K562 (cell line): ENCODE data around the gene ARF5. TPM values are rescaled to one million over a fixed set of nuclear protein-coding genes. Genes with fewer than 3 reads are reported as not detected.

Experiments used
- FIP1L1 ChIP-seq: fragments of 200-400 bp; formaldehyde crosslinking; IDR thresholded peaks from 2 replicates; pipeline ENCODE4 v1.6.1; 2018; ENCODE audit warnings: mild to moderate bottlenecking, low read depth, low read length; ENCODE audit not compliant: poor library complexity, severe bottlenecking
- HOXB6 ChIP-seq: fragments of 250-450 bp; sonication (Bioruptor Pico); IDR thresholded peaks from 2 replicates; pipeline ENCODE4 v1.5.1; 2022; ENCODE audit warnings: mild to moderate bottlenecking, borderline replicate concordance
- ILF3 ChIP-seq: fragments of 450-650 bp; IDR thresholded peaks from 2 replicates; pipeline ENCODE4 v1.6.1; 2018; ENCODE audit warnings: antibody characterized with exemption, mild to moderate bottlenecking, moderate library complexity, borderline replicate concordance
- KLF10 ChIP-seq: fragments of 250-450 bp; sonication (Bioruptor Pico); IDR thresholded peaks from 2 replicates; pipeline ENCODE4 v1.6.1; 2021; ENCODE audit warnings: matching md5 sums
- KLF13 ChIP-seq: fragments of 450-650 bp; IDR thresholded peaks from 2 replicates; pipeline ENCODE4 v1.6.1; 2016; ENCODE audit warnings: missing genetic modification characterization, low read depth, mild to moderate bottlenecking, missing compliant biosample characterization, moderate library complexity, borderline replicate concordance
- NEUROD1 ChIP-seq: fragments of 150-350 bp; IDR thresholded peaks from 2 replicates; pipeline ENCODE4 v1.6.1; 2014; ENCODE audit warnings: borderline replicate concordance, low read length, low read depth; ENCODE audit not compliant: partially characterized antibody
- NR3C1 ChIP-seq: sonication (generic); formaldehyde crosslinking; IDR thresholded peaks from 2 replicates; pipeline ENCODE4 v1.8.1; 2022; ENCODE audit warnings: missing genetic modification reagents
- RBM34 ChIP-seq: fragments of 200-400 bp; formaldehyde crosslinking; IDR thresholded peaks from 2 replicates; pipeline ENCODE4 v1.6.1; 2018; ENCODE audit warnings: low read length, borderline replicate concordance; ENCODE audit not compliant: insufficient read depth
- RFX7 ChIP-seq: fragments of 250-450 bp; sonication (Bioruptor Pico); IDR thresholded peaks from 2 replicates; pipeline ENCODE4 v1.5.1; 2021; ENCODE audit warnings: mild to moderate bottlenecking
- RNF2 ChIP-seq: sonication (generic); IDR thresholded peaks from 2 replicates; pipeline ENCODE4 v1.6.1; 2016
- RUNX1 ChIP-seq: sonication (generic); IDR thresholded peaks from 2 replicates; pipeline ENCODE4 v1.6.1; 2016; ENCODE audit warnings: antibody characterized with exemption, low read depth
- SMAD3 ChIP-seq: fragments of 450-650 bp; formaldehyde crosslinking; conservative IDR thresholded peaks from 2 replicates; pipeline ENCODE4 v1.4.0; 2020; ENCODE audit warnings: mild to moderate bottlenecking
- ZFP1 ChIP-seq: fragments of 450-650 bp; formaldehyde crosslinking; IDR thresholded peaks from 2 replicates; pipeline ENCODE4 v1.4.0; 2020; ENCODE audit warnings: mild to moderate bottlenecking, mixed read lengths
- ZNF165 ChIP-seq: fragments of 250-450 bp; sonication (Bioruptor Pico); IDR thresholded peaks from 2 replicates; pipeline ENCODE4 v1.4.0; 2020; ENCODE audit warnings: borderline replicate concordance
- ZNF23 ChIP-seq: fragments of 250-450 bp; sonication (Bioruptor Pico); IDR thresholded peaks from 2 replicates; pipeline ENCODE4 v1.4.0; 2020; ENCODE audit warnings: mild to moderate bottlenecking
- ZNF764 ChIP-seq: fragments of 250-450 bp; sonication (Bioruptor Pico); IDR thresholded peaks from 2 replicates; pipeline ENCODE4 v1.4.0; 2020; ENCODE audit warnings: low read depth, mild to moderate bottlenecking, moderate library complexity
- ZZZ3 ChIP-seq: fragments of 450-650 bp; IDR thresholded peaks from 2 replicates; pipeline ENCODE4 v1.6.1; 2016; ENCODE audit warnings: antibody characterized with exemption, mild to moderate bottlenecking, moderate library complexity
- polyA plus RNA-seq, 8 experiments: library from polyadenylated mRNA; depleted of rRNA in 4 of 8; stranded (reverse) in 5 of 8; unstranded in 3 of 8; fragments of >200 nt; fragmentation: Nextera tagmentation in 2 of 8; fragmentation: Illumina TruSeq in 1 of 8; extraction: Ambion mirVana in 2 of 8; extraction: Trizol in 1 of 8; gene quantifications; 2 replicates each; pipeline versions ENCODE4 v1.2.1 to v1.2.3, GENCODE V29; 2011 to 2014; ENCODE audit warnings: inconsistent platforms in 1 of 8, missing spikeins in 1 of 8
- total RNA-seq, 7 experiments: library from RNA; depleted of rRNA in 6 of 7; stranded (reverse); fragments of >200 nt in 6 of 7; fragmentation: Illumina TruSeq in 2 of 7; extraction: Trizol in 2 of 7; gene quantifications; 2 replicates each; pipeline versions ENCODE4 v1.2.1 to v1.2.3, GENCODE V29; 2011 to 2021; ENCODE audit warnings: low replicate concordance in 1 of 7
- TF ChIP-seq, protein P1 (sequence below): fragments of 450-650 bp; IDR thresholded peaks from 2 replicates; pipeline ENCODE4 v1.6.1; 2017; ENCODE audit warnings: antibody characterized with exemption, mild to moderate bottlenecking
- TF ChIP-seq, protein P2 (sequence below), 2 experiments: fragments of 450-650 bp in 1 of 2; sonication (generic) in 1 of 2; formaldehyde crosslinking in 1 of 2; IDR thresholded peaks in 1 of 2; conservative IDR thresholded peaks in 1 of 2; 2 replicates each; pipeline versions ENCODE4 v1.6.1 to v1.8.1; 2016 to 2023; ENCODE audit warnings: mild to moderate bottlenecking in 2 of 2, moderate library complexity in 2 of 2, inconsistent platforms in 1 of 2, missing genetic modification reagents in 1 of 2
- TF ChIP-seq, protein P3 (sequence below): fragments of 450-650 bp; formaldehyde crosslinking; IDR thresholded peaks from 2 replicates; pipeline ENCODE4 v1.4.0; 2020; ENCODE audit warnings: mild to moderate bottlenecking, mixed read lengths

ARF5 gene
- total and polyA plus RNA-seq, 9 of the 15 experiments (the other 6 are each of a cell fraction or from before 2014, with no cell fraction given), result 8.1 to 290 (median 125) TPM

DNA sequence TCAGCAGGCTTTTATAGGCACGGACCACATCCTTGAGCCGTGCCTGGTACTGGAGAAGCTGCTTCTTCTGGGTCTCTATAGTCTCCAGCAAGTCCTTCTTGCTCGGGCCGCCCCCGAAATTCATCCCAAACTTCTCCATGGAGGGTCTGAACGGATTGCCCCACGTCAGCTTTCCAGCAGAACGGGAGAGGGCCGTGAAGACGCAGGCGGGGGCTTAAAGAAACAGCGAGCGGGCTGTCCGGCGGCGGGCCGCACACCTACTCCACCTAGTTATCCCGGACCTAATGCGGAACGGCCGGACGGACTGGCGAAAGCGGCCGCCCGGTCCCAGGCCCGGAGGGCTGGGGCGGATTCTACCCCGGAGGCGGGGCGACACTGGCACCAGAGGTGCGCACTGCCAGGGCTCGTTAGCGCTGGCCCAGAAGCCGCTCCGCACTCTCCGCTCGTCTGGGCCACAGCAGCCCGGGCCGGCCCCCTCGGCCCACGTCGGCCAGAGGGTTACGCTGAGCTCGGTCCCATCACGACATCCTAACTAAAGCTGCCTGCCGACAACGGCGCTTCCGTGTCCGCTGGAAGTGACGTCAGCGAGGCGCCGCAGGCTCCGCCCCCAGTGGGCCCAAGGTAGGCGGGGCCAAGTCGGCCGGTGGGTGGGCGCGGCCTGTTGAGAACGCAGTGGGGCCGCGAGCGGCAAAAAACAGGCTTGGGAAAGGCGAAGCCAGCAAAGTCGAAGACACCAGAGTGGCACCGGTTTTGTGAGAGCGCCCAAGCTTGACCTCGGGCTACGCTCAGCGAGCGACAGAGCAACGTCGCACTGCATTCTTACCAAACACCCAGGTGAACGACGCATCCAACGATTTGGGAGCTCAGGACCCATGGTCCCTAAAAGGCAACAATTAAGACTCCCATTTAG is 2.9 kb upstream of the ARF5 start, which contains the start of gene GCC1 (continued):
- TF ChIP-seq, protein P1, sequence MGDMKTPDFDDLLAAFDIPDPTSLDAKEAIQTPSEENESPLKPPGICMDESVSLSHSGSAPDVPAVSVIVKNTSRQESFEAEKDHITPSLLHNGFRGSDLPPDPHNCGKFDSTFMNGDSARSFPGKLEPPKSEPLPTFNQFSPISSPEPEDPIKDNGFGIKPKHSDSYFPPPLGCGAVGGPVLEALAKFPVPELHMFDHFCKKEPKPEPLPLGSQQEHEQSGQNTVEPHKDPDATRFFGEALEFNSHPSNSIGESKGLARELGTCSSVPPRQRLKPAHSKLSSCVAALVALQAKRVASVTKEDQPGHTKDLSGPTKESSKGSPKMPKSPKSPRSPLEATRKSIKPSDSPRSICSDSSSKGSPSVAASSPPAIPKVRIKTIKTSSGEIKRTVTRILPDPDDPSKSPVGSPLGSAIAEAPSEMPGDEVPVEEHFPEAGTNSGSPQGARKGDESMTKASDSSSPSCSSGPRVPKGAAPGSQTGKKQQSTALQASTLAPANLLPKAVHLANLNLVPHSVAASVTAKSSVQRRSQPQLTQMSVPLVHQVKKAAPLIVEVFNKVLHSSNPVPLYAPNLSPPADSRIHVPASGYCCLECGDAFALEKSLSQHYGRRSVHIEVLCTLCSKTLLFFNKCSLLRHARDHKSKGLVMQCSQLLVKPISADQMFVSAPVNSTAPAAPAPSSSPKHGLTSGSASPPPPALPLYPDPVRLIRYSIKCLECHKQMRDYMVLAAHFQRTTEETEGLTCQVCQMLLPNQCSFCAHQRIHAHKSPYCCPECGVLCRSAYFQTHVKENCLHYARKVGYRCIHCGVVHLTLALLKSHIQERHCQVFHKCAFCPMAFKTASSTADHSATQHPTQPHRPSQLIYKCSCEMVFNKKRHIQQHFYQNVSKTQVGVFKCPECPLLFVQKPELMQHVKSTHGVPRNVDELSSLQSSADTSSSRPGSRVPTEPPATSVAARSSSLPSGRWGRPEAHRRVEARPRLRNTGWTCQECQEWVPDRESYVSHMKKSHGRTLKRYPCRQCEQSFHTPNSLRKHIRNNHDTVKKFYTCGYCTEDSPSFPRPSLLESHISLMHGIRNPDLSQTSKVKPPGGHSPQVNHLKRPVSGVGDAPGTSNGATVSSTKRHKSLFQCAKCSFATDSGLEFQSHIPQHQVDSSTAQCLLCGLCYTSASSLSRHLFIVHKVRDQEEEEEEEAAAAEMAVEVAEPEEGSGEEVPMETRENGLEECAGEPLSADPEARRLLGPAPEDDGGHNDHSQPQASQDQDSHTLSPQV, result peak; percentile 74
- no peak for TF ChIP-seq RBM34
- no peak for TF ChIP-seq NEUROD1
- peak; percentile 79 for TF ChIP-seq FIP1L1
- peak; percentile 49; the same call in 1 of the 2 replicates for TF ChIP-seq ZFP1 (CRISPR knock-in tag)
- 0 out of 2 replicates have a peak, but pooled peaks have one; percentile 77 for TF ChIP-seq SMAD3
- no peak; the same call in 1 of the 2 replicates for TF ChIP-seq HOXB6 (CRISPR knock-in tag)
- peak; percentile 80; the same call in 1 of the 2 replicates for TF ChIP-seq KLF13
- TF ChIP-seq ZZZ3, result no peak
- no peak for TF ChIP-seq ZNF764 (CRISPR knock-in tag)
- TF ChIP-seq RFX7, result no peak
- TF ChIP-seq RUNX1, result no peak
- TF ChIP-seq NR3C1 (CRISPR knock-in tag), result peak; percentile 40; the same call in 1 of the 2 replicates
- TF ChIP-seq, protein P2, sequence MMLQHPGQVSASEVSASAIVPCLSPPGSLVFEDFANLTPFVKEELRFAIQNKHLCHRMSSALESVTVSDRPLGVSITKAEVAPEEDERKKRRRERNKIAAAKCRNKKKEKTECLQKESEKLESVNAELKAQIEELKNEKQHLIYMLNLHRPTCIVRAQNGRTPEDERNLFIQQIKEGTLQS (IDR thresholded peaks at IDR 0.05), result peak; percentile 95
- TF ChIP-seq, protein P2 (CRISPR knock-in tag; conservative IDR thresholded peaks at IDR 0.05), result peak; percentile 29; the same call in 1 of the 2 replicates
- peak; percentile 58 for TF ChIP-seq RNF2
- peak; percentile 66; the same call in 1 of the 2 replicates for TF ChIP-seq ZNF23 (CRISPR knock-in tag)
- TF ChIP-seq ILF3, result no peak
- TF ChIP-seq, protein P3, sequence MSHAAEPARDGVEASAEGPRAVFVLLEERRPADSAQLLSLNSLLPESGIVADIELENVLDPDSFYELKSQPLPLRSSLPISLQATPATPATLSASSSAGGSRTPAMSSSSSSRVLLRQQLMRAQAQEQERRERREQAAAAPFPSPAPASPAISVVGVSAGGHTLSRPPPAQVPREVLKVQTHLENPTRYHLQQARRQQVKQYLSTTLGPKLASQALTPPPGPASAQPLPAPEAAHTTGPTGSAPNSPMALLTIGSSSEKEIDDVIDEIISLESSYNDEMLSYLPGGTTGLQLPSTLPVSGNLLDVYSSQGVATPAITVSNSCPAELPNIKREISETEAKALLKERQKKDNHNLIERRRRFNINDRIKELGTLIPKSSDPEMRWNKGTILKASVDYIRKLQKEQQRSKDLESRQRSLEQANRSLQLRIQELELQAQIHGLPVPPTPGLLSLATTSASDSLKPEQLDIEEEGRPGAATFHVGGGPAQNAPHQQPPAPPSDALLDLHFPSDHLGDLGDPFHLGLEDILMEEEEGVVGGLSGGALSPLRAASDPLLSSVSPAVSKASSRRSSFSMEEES, result no peak
- TF ChIP-seq ZNF165 (CRISPR knock-in tag), result 0 out of 2 replicates have a peak, but pooled peaks have one; percentile 67
- TF ChIP-seq KLF10 (CRISPR knock-in tag), result no peak
